OCI-LY3 (cell line): Measurements from ENCODE around the gene NR6A1.

Source experiments
- H2AFZ ChIP-seq: fragments of 200-600, 300-600 bp; shearing (Covaris generic); 2 replicates; pipeline ENCODE4 v1.6.0; 2014; ENCODE audit warnings: antibody characterized with exemption, low read depth, low read length
- H3K27ac ChIP-seq: fragments of 200-600, 300-600 bp; sonication (generic); 2 replicates; pipeline ENCODE4 v1.5.1; 2014; ENCODE audit warnings: mild to moderate bottlenecking, low read length, moderate library complexity, mixed read lengths
- H3K27me3 ChIP-seq: fragments of 200-600, 300-600 bp; sonication (generic); 2 replicates; pipeline ENCODE4 v1.6.1; 2014; ENCODE audit warnings: low read depth, low read length, mixed read lengths
- H3K36me3 ChIP-seq: fragments of 200-600, 300-600 bp; sonication (generic); replicated peaks from 2 replicates; pipeline ENCODE3; 2014; ENCODE audit warnings: low read depth, low read length, mixed read lengths
- H3K4me1 ChIP-seq: fragments of 300-600, 200-600 bp; sonication (generic); 2 replicates; pipeline ENCODE4 v1.6.1; 2014; ENCODE audit warnings: low read length, mixed read lengths
- H3K4me2 ChIP-seq: fragments of 200-600, 300-600 bp; sonication (generic); 2 replicates; pipeline ENCODE4 v1.6.1; 2014; ENCODE audit warnings: low read length, mixed read lengths
- H3K4me3 ChIP-seq: fragments of 300-600, 200-600 bp; sonication (generic); 2 replicates; pipeline ENCODE4 v1.5.1; 2014; ENCODE audit warnings: antibody characterized with exemption, mild to moderate bottlenecking, low read length, moderate library complexity
- H3K79me2 ChIP-seq: fragments of 300-600, 200-600 bp; shearing (Covaris generic); 2 replicates; pipeline ENCODE4 v1.6.1; 2014; ENCODE audit warnings: mild to moderate bottlenecking, low read length, mixed read lengths
- H3K9ac ChIP-seq: fragments of 300-600, 200-600 bp; shearing (Covaris generic); 2 replicates; pipeline ENCODE4 v1.6.0; 2014; ENCODE audit warnings: mild to moderate bottlenecking, low read length, moderate library complexity
- H3K9me3 ChIP-seq: fragments of 200-600, 300-600 bp; shearing (Covaris generic); 2 replicates; pipeline ENCODE4 v1.6.1; 2014; ENCODE audit warnings: low read length, mixed read lengths; ENCODE audit not compliant: insufficient read depth
- H4K20me1 ChIP-seq: fragments of 200-600, 300-600 bp; sonication (generic); 2 replicates; pipeline ENCODE4 v1.6.1; 2016; ENCODE audit warnings: low read length, mixed read lengths; ENCODE audit not compliant: insufficient read depth
- EZH2phosphoT487 ChIP-seq: fragments of 200-600 bp; shearing (Covaris generic); IDR thresholded peaks from 2 replicates; pipeline ENCODE4 v1.6.1; 2018; ENCODE audit warnings: antibody characterized with exemption, mixed run types, low read depth
- TF ChIP-seq, protein P1 (sequence below): fragments of 200-600, 300-600 bp; sonication (generic); IDR thresholded peaks from 2 replicates; pipeline ENCODE4 v1.5.1; 2014; ENCODE audit warnings: antibody characterized with exemption, low read length, low read depth

NR6A1 gene

DNA sequence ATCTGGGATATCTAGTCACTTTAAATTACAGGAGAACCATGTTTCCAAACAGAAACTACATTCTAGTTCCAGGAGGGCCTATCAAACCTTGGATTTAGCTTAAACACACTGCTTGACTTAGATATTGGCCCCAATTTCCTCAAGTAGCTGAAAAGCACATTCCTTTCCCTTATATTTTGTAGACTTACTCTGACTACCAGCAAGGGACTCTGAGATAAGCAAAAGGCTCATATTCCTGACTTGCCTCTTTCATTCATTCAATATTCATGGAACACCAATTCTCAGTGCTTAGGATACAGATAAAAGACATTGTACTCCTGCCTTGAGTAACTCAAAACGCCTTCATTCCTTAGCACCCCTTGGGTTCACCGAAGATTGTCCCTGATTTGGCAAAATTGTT is 11.8 kb downstream of the NR6A1 start:
- no peak for TF ChIP-seq EZH2phosphoT487
- TF ChIP-seq, protein P1, sequence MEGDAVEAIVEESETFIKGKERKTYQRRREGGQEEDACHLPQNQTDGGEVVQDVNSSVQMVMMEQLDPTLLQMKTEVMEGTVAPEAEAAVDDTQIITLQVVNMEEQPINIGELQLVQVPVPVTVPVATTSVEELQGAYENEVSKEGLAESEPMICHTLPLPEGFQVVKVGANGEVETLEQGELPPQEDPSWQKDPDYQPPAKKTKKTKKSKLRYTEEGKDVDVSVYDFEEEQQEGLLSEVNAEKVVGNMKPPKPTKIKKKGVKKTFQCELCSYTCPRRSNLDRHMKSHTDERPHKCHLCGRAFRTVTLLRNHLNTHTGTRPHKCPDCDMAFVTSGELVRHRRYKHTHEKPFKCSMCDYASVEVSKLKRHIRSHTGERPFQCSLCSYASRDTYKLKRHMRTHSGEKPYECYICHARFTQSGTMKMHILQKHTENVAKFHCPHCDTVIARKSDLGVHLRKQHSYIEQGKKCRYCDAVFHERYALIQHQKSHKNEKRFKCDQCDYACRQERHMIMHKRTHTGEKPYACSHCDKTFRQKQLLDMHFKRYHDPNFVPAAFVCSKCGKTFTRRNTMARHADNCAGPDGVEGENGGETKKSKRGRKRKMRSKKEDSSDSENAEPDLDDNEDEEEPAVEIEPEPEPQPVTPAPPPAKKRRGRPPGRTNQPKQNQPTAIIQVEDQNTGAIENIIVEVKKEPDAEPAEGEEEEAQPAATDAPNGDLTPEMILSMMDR, result no peak
- peaks cover 96% of the 10 kb centered on the region for H3K79me2 ChIP-seq
- no peak overlapping the region for H3K9ac ChIP-seq
- no peak overlapping the region for H3K4me3 ChIP-seq
- no peak overlapping the region for H3K4me2 ChIP-seq
- no peak overlapping the region for H3K27ac ChIP-seq
- peaks cover 23% of the 10 kb centered on the region for H3K4me1 ChIP-seq
- H2AFZ ChIP-seq, result no peak overlapping the region
- peaks cover 90% of the 10 kb centered on the region for H4K20me1 ChIP-seq
- 0 out of 2 replicates have a peak, but pooled peaks cover 3% of the 10 kb centered on the region for H3K27me3 ChIP-seq
- no peaks in the 10 kb centered on the region for H3K36me3 ChIP-seq
- no peaks in the 10 kb centered on the region for H3K9me3 ChIP-seq

GRCh38 chr9:124758691-124759090 is 12.4 kb downstream of the NR6A1 start:
- peaks cover 23% of the 10 kb centered on the region for H3K4me1 ChIP-seq
- 0 out of 2 replicates have a peak, but pooled peaks cover 3% of the 10 kb centered on the region for H3K27me3 ChIP-seq
- H2AFZ ChIP-seq, result no peak overlapping the region
- peaks cover 96% of the 10 kb centered on the region for H3K79me2 ChIP-seq
- no peak overlapping the region for H3K27ac ChIP-seq
- peak overlapping the region; percentile 65 for H3K4me2 ChIP-seq
- peak overlapping the region; percentile 43 for H3K4me3 ChIP-seq
- peaks cover 93% of the 10 kb centered on the region for H4K20me1 ChIP-seq
- no peaks in the 10 kb centered on the region for H3K36me3 ChIP-seq
- no peak overlapping the region for H3K9ac ChIP-seq
- TF ChIP-seq, protein P1, result no peak
- TF ChIP-seq EZH2phosphoT487, result no peak
- H3K9me3 ChIP-seq, result no peaks in the 10 kb centered on the region

DNA sequence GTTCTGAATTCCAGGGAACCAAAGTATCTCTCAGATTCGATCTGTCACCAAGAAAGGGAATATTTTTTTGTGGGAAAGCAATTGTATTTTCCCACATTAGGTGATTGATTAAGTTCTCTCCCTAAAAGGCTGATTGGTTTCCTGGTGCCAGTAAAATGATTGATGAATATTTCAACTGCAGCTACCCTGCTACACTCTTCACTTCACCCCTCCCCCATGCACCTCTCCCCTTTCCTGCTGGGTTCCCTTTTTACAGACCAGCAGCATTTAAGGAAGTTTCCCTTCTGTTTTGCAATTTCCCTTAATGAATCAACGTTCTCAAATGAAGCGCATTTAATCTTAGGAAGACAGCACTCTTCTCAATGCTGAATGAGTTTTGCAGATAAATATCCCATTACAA is 13.1 kb downstream of the NR6A1 start:
- Histone ChIP-seq H3K27me3 (0 out of 2 replicates have a peak, but pooled peaks cover 3% of the 10 kb centered on the region), H3K27ac (no peak overlapping the region), H3K9me3 (no peaks in the 10 kb centered on the region), H3K4me2 (peak overlapping the region; percentile 65), H2AFZ (no peak overlapping the region), H3K9ac (no peak overlapping the region), H3K4me1 (peaks cover 23% of the 10 kb centered on the region), H3K36me3 (no peaks in the 10 kb centered on the region), H3K4me3 (peak overlapping the region; percentile 43), H4K20me1 (peaks cover 91% of the 10 kb centered on the region), H3K79me2 (peaks cover 94% of the 10 kb centered on the region)
- TF ChIP-seq, protein P1, result no peak
- no peak for TF ChIP-seq EZH2phosphoT487

DNA sequence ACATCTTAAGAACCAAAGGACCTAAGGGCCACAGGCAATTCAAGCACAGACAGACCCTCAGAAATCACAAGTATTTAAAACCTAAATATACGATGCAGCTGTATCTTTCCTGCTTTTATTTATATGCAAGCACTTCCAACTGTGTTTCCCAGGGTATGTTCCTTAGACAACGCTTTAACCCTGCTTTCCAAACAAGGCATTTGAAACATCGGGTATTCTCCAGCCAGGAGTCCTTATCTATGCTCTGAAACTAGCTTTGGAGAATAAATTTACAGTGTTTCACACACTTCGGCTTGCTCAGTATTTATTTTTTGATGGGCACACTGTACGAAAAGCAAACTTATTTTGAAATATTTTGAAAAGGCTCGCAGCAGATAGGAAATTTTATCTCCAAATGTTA is 13.5 kb downstream of the NR6A1 start:
- peaks cover 94% of the 10 kb centered on the region for H3K79me2 ChIP-seq
- peaks cover 23% of the 10 kb centered on the region for H3K4me1 ChIP-seq
- peaks cover 91% of the 10 kb centered on the region for H4K20me1 ChIP-seq
- H3K4me2 ChIP-seq, result peak overlapping the region; percentile 65
- peak overlapping the region; percentile 43; the same call in 1 of the 2 replicates for H3K4me3 ChIP-seq
- H3K27me3 ChIP-seq, result 0 out of 2 replicates have a peak, but pooled peaks cover 3% of the 10 kb centered on the region
- H2AFZ ChIP-seq, result no peak overlapping the region
- no peaks in the 10 kb centered on the region for H3K9me3 ChIP-seq
- H3K9ac ChIP-seq, result no peak overlapping the region
- H3K36me3 ChIP-seq, result no peaks in the 10 kb centered on the region
- no peak overlapping the region for H3K27ac ChIP-seq
- TF ChIP-seq EZH2phosphoT487, result no peak
- TF ChIP-seq, protein P1, result no peak
